Gastroesophageal sphincter (tissue), 3 donors: ENCODE data around the gene KIF22.

Source experiments
- EP300 ChIP-seq: sonication (generic); formaldehyde crosslinking; IDR thresholded peaks from one replicate; pipeline ENCODE4 v1.6.1; 2017; ENCODE audit warnings: antibody characterized with exemption, mild to moderate bottlenecking
- POLR2A ChIP-seq, 2 donors: fragments of 450-650 bp; IDR thresholded peaks; one replicate each; pipeline ENCODE4 v1.6.1; 2017; ENCODE audit warnings: antibody characterized with exemption in 2 of 2, mild to moderate bottlenecking in 2 of 2, moderate library complexity in 1 of 2
- POLR2AphosphoS5 ChIP-seq: sonication (generic); formaldehyde crosslinking; IDR thresholded peaks from one replicate; pipeline ENCODE4 v1.6.1; 2017; ENCODE audit warnings: antibody characterized with exemption
- TF ChIP-seq, protein P1 (sequence below), 4 experiments: fragments of 200-600 bp in 2 of 4; fragments of 450-650 bp in 2 of 4; sonication (generic) in 1 of 4; IDR thresholded peaks; one replicate each; pipeline ENCODE4 v1.5.1; 2017 to 2019; ENCODE audit warnings: antibody characterized with exemption in 4 of 4, mild to moderate bottlenecking in 2 of 4, moderate library complexity in 2 of 4

DNA sequence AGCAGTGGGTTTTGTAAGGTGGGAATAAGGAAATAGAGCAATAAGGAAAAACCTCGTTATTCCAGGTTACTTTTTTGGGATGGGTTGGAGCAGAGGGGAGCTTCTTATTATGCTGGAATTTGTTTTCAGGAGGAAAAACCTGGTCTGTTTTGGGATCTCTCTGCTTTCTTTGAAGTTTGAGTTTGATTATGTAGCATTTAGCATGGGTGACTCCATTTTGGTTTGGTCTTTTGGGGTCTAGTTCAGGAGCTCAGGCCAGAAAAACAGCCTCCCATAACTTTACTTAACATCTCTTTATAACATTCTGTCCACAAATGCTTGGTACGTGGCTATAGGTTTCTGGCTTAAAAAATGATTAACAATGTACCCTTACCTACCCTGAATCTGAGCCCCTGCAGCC, 21.0 kb upstream of the KIF22 start:
- TF ChIP-seq, protein P1, sequence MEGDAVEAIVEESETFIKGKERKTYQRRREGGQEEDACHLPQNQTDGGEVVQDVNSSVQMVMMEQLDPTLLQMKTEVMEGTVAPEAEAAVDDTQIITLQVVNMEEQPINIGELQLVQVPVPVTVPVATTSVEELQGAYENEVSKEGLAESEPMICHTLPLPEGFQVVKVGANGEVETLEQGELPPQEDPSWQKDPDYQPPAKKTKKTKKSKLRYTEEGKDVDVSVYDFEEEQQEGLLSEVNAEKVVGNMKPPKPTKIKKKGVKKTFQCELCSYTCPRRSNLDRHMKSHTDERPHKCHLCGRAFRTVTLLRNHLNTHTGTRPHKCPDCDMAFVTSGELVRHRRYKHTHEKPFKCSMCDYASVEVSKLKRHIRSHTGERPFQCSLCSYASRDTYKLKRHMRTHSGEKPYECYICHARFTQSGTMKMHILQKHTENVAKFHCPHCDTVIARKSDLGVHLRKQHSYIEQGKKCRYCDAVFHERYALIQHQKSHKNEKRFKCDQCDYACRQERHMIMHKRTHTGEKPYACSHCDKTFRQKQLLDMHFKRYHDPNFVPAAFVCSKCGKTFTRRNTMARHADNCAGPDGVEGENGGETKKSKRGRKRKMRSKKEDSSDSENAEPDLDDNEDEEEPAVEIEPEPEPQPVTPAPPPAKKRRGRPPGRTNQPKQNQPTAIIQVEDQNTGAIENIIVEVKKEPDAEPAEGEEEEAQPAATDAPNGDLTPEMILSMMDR (IDR thresholded peaks at IDR 0.05): no peak
- TF ChIP-seq POLR2A (IDR thresholded peaks at IDR 0.05) (no peak), EP300 (no peak), POLR2AphosphoS5 (no peak)
